Measurements from ENCODE around the gene RASA3. TPM values are rescaled to one million over a fixed set of nuclear protein-coding genes. Genes with fewer than 3 reads are reported as not detected.

RASA3 gene
- total and polyA plus RNA-seq, 10 of the 15 experiments (the other 5 are each of a cell fraction or from before 2014, with no cell fraction given), result 0.79 to 33.9 (median 17.6) TPM

DNA sequence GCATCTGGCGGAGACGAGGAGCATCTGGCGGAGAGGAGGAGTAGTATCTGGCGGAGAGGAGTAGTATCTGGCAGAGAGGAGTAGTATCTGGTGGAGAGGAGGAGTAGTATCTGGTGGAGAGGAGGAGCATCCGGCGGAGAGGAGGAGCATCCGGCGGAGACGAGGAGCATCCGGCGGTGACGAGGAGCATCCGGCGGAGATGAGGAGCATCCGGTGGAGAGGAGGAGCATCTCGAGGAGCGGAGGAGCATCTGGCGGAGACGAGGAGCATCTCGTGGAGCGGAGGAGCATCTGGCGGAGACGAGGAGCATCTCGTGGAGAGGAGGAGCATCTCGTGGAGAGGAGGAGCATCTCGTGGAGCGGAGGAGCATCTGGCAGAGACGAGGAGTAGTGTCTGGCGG is 177.2 kb downstream of the RASA3 start:
- ChIA-PET RAD21 (ENCODE audit: unreplicated experiment) (no interaction called here), SMC1A (ENCODE audit: uncharacterized antibody, unreplicated experiment) (no interaction called here), POLR2A (no interaction called here), CTCF (no interaction called here)
- Histone ChIP-seq H2AFZ (ENCODE audit: control insufficient read depth, low read depth, low read length) (no peak overlapping the region), H3K36me3 (ENCODE audit: control insufficient read depth in 2 of 2, insufficient read depth in 2 of 2, low read length in 1 of 2) (no peaks in the 10 kb centered on the region), H3K4me3 (no peak overlapping the region), H3K9ac (ENCODE audit: control insufficient read depth, insufficient read depth, low read length) (no peak overlapping the region), H4K20me1 (ENCODE audit: control insufficient read depth, insufficient read depth) (no peaks in the 10 kb centered on the region), H3K27me3 (replicated peaks in 1 of 2; ENCODE audit: control insufficient read depth in 2 of 2, insufficient read depth in 2 of 2, low read length in 1 of 2) (no peaks in the 10 kb centered on the region), H3K79me2 (ENCODE audit: control insufficient read depth, insufficient read depth, low read length) (no peaks in the 10 kb centered on the region), H3K9me3 (replicated peaks; ENCODE audit: control insufficient read depth, insufficient read depth, low read length) (peaks cover 3% of the 10 kb centered on the region; the same call in 1 of the 3 replicates), H3K4me2 (ENCODE audit: control insufficient read depth, insufficient read depth) (no peak overlapping the region), H3K27ac (ENCODE audit: control insufficient read depth, insufficient read depth) (no peak overlapping the region), H3K4me1 (ENCODE audit: control insufficient read depth, insufficient read depth, low read length) (no peaks in the 10 kb centered on the region)
- FAIRE-seq, result no peak
- no peak for ATAC-seq
- in situ Hi-C loops (cut with MboI) (loop anchor here (5.0 kb wide), 1 partner anchor 267 kb away; no protein-coding TSS in a partner anchor), intact Hi-C loops (cut with micrococcal nuclease; ENCODE audit: unreplicated experiment) (no loop called here)
- 79% methylated on average over 21 of the region's 29 CpGs for WGBS (ENCODE audit: insufficient coverage, insufficient replicate concordance, low lambda C conversion rate, missing lambda C conversion rate)
- BruUV-seq (replicated peaks), result no TSS peak
- no peak for TF ChIP-seq USF1 (IDR thresholded peaks at IDR 0.05; ENCODE audit: borderline replicate concordance, extremely low read length, insufficient read depth, low read depth, low read length)
- TF ChIP-seq, protein P1, sequence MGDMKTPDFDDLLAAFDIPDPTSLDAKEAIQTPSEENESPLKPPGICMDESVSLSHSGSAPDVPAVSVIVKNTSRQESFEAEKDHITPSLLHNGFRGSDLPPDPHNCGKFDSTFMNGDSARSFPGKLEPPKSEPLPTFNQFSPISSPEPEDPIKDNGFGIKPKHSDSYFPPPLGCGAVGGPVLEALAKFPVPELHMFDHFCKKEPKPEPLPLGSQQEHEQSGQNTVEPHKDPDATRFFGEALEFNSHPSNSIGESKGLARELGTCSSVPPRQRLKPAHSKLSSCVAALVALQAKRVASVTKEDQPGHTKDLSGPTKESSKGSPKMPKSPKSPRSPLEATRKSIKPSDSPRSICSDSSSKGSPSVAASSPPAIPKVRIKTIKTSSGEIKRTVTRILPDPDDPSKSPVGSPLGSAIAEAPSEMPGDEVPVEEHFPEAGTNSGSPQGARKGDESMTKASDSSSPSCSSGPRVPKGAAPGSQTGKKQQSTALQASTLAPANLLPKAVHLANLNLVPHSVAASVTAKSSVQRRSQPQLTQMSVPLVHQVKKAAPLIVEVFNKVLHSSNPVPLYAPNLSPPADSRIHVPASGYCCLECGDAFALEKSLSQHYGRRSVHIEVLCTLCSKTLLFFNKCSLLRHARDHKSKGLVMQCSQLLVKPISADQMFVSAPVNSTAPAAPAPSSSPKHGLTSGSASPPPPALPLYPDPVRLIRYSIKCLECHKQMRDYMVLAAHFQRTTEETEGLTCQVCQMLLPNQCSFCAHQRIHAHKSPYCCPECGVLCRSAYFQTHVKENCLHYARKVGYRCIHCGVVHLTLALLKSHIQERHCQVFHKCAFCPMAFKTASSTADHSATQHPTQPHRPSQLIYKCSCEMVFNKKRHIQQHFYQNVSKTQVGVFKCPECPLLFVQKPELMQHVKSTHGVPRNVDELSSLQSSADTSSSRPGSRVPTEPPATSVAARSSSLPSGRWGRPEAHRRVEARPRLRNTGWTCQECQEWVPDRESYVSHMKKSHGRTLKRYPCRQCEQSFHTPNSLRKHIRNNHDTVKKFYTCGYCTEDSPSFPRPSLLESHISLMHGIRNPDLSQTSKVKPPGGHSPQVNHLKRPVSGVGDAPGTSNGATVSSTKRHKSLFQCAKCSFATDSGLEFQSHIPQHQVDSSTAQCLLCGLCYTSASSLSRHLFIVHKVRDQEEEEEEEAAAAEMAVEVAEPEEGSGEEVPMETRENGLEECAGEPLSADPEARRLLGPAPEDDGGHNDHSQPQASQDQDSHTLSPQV (IDR thresholded peaks at IDR 0.05), result no peak
- TF ChIP-seq CEBPZ (IDR thresholded peaks at IDR 0.05; ENCODE audit: low read depth, low read length), result no peak
- no peak for TF ChIP-seq BRCA1 (IDR thresholded peaks at IDR 0.05; ENCODE audit: low read depth, low read length)
- TF ChIP-seq SMC3 (IDR thresholded peaks at IDR 0.05; ENCODE audit: borderline replicate concordance, low read length), result no peak
- no peak for TF ChIP-seq NR2C1 (IDR thresholded peaks at IDR 0.05)
- no peak for TF ChIP-seq ZSCAN29 (IDR thresholded peaks at IDR 0.05)
- no peak for DNase-seq (ENCODE audit: low read depth, low spot score)

All from GM12878 (cell line).